MM.1S (cell line): ENCODE measurements around the gene HPX.

Experiments used
- CTCF ChIP-seq: fragments of 300-600 bp; sonication (generic); IDR thresholded peaks from 2 replicates; pipeline ENCODE4 v1.5.1; 2016; ENCODE audit warnings: antibody characterized with exemption, low read length, mixed read lengths
- EZH2 ChIP-seq: fragments of 300-600 bp; sonication (generic); optimal IDR thresholded peaks from 2 replicates; pipeline ENCODE3; 2017; ENCODE audit warnings: low read depth, mild to moderate bottlenecking, antibody characterized with exemption, low read length, mixed read lengths
- EZH2phosphoT487 ChIP-seq: fragments of 300-600 bp; sonication (generic); IDR thresholded peaks from 2 replicates; pipeline ENCODE4 v1.6.1; 2018; ENCODE audit warnings: antibody characterized with exemption, low read length

- TF ChIP-seq CTCF (no peak), EZH2 (no peak), EZH2phosphoT487 (no peak)
These were observed 22.8 kb downstream of the HPX start for GRCh38 chr11:6417907-6418556.
